Naive B cell (primary cell): Measurements from ENCODE around the gene ZNF821. TPM values are rescaled to one million over a fixed set of nuclear protein-coding genes. Genes with fewer than 3 reads are reported as not detected.

ENCODE experiments used
- ATAC-seq, 2 donors: fragments of 150-1000 bp; cut with Tn5 transposase; 2 replicates each; pipeline ENCODE4 v1.10.0; 2021; ENCODE audit warnings: low read depth in 2 of 2, mild to moderate bottlenecking in 2 of 2, moderate library complexity in 2 of 2
- DNase-seq: peaks from one replicate; pipeline ENCODE4 v3.0.0; 2022
- H3K27ac Mint-ChIP-seq, 6 donors: one replicate each; pipeline ENCODE4 v1.8.0; 2020 to 2022; ENCODE audit warnings: mild to moderate bottlenecking in 6 of 6, mixed read lengths in 6 of 6, moderate library complexity in 5 of 6, inconsistent platforms in 2 of 6
- H3K27me3 Mint-ChIP-seq, 3 donors: one replicate each; pipeline ENCODE4 v1.8.0; 2021 to 2022; ENCODE audit warnings: mixed read lengths in 3 of 3, mild to moderate bottlenecking in 1 of 3
- H3K36me3 Mint-ChIP-seq, 2 donors: one replicate each; pipeline ENCODE4 v1.8.0; 2020 to 2022; ENCODE audit warnings: mixed read lengths in 2 of 2, inconsistent platforms in 1 of 2, mild to moderate bottlenecking in 1 of 2
- H3K4me1 Mint-ChIP-seq, 3 donors: one replicate each; pipeline ENCODE4 v1.8.0; 2020 to 2022; ENCODE audit warnings: mixed read lengths in 3 of 3, inconsistent platforms in 1 of 3, mild to moderate bottlenecking in 1 of 3, moderate library complexity in 1 of 3
- H3K4me3 Mint-ChIP-seq, 8 donors: one replicate each; pipeline ENCODE4 v1.8.0; 2020 to 2022; ENCODE audit warnings: mild to moderate bottlenecking in 8 of 8, mixed read lengths in 8 of 8, moderate library complexity in 8 of 8, inconsistent platforms in 2 of 8
- H3K9me3 Mint-ChIP-seq, 7 donors: one replicate each; pipeline ENCODE4 v1.8.0; 2020 to 2022; ENCODE audit warnings: mixed read lengths in 7 of 7, mild to moderate bottlenecking in 5 of 7, inconsistent platforms in 2 of 7, moderate library complexity in 1 of 7
- polyA plus RNA-seq, 6 donors: library from polyadenylated mRNA; unstranded; fragments of 300-500 nt; fragmentation: Illumina TruSeq; gene quantifications; one replicate each; pipeline ENCODE4 v1.2.3, GENCODE V29; 2021; ENCODE audit warnings: low read depth in 6 of 6

Gene ZNF821
- polyA plus RNA-seq, 6 donors from 2014 or later: 19.0 to 34.4 (median 26.9) TPM

DNA sequence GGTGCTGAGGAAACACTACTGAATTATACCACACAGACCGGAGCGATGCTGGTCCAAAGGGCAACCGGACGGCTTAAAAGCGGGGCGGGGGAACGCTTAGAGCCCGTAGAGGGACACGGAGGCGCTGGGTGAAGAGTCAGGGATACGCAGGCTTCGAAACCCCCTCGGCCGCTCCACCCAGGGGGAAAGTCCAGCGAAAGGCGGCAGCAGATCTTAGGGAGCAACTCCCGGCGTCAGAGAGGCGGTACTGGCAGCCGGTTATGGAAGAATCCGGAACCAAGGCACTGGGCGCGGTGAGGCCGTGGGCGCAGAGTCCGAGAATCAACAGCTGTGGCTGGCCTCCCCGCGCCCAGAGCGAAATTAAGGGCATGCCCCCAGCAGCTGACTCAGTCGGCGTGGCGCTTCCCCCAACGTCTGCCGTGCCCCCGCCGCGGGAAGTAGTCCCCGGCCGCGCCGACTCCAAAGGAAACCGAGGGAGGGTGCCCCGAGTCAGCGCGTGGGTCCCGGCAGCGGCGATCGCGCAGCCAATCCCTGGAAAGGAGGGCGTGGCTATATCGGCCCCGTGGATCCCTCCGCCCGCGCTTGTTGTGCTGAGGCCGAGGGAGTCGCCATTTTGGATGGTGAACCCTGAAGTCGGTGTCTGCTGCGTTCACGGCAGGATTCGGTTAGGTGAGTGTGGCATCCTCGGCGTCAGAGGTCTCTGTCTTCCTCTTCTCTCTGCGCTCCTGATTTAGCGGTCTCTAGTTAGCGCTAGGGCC is 11.1 kb upstream of the ZNF821 start, which contains the start of gene IST1:
Gene IST1 (plus strand): TSS at position 611 of the 758 bp plus-strand sequence. CDS start 20,110 bp downstream, outside the sequence.
- no peaks in the 10 kb centered on the region for H3K9me3 Mint-ChIP-seq
- H3K27me3 Mint-ChIP-seq: no peaks in the 10 kb centered on the region
- H3K27ac Mint-ChIP-seq: peak within 1 kb of the TSS; percentile 97 to 99 (median 98)
- ATAC-seq: peak; percentile 83 to 86
- H3K36me3 Mint-ChIP-seq: no peaks in the 10 kb centered on the region
- DNase-seq: peak; percentile 98
- peak within 1 kb of the TSS; percentile 96 to 100 (median 98) for H3K4me3 Mint-ChIP-seq
- peaks cover 15 to 45% (median 30%) of the 10 kb centered on the region in 3 donors for H3K4me1 Mint-ChIP-seq

DNA sequence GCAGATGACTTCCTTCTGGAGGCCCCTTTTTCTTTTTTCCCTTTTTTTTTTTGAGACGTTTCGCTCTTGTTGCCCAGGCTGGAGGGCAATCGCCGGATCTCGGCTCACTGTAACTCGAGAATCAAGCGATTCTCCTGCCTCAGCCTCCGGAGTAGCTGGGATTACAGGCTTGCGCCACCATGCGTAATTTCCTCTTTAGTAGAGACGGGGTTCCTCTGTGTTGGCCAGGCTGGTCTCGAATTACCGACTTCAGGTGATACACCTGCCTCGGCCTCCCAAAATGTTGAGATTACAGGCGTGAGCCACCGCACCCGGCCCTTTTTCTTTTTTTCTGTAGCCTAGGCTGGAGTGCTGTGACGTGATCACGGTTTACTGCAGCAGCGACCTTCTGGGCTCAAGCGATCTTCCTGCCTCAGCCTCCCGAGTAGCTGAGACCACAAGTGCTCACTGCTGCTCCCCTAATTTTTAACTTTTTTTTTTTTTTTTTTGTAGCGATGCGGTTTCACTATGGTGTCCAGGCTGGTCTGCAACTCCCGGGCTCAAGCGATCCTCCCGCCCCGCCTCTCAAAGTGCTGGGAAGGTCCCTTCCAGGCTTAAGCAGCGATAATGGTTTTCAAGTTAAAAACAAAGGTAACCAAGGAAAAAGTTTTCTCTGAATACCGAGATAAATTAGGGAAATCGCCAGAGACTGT is 10.4 kb upstream of the ZNF821 start:
- H3K36me3 Mint-ChIP-seq: no peaks in the 10 kb centered on the region
- H3K4me3 Mint-ChIP-seq: peak overlapping the region; percentile 96 to 100 (median 98)
- DNase-seq (peak; percentile 22), ATAC-seq (peak; percentile 7 to 12)
- H3K27me3 Mint-ChIP-seq: no peaks in the 10 kb centered on the region
- no peaks in the 10 kb centered on the region for H3K9me3 Mint-ChIP-seq
- peaks cover 15 to 38% (median 23%) of the 10 kb centered on the region in 3 donors for H3K4me1 Mint-ChIP-seq
- H3K27ac Mint-ChIP-seq: peak overlapping the region; percentile 96 to 99 (median 98)

DNA sequence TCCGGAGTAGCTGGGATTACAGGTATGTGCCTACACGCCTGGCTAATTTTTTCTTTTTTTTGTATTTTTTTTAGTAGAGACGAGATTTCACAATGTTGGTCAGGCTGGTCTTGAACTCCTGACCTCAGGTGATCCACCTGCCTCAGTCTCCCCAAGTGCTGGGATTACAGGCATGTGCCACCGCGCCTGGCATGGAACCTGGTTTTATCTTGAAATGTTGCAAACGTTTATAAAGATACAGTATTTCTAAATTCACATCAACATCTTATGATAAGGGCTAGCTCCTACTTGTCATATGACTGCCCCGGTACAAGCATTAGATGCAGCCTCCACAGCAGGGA is 9.9 kb upstream of the ZNF821 start:
- DNase-seq (no peak), ATAC-seq (no peak)
- no peaks in the 10 kb centered on the region for H3K36me3 Mint-ChIP-seq
- H3K27ac Mint-ChIP-seq: peak overlapping the region in 5 of 6 donors; percentile 92 to 99 (median 98)
- H3K27me3 Mint-ChIP-seq: no peaks in the 10 kb centered on the region
- peak overlapping the region; percentile 96 to 100 (median 98) for H3K4me3 Mint-ChIP-seq
- H3K4me1 Mint-ChIP-seq: peaks cover 15 to 33% (median 21%) of the 10 kb centered on the region in 3 donors
- no peaks in the 10 kb centered on the region for H3K9me3 Mint-ChIP-seq

DNA sequence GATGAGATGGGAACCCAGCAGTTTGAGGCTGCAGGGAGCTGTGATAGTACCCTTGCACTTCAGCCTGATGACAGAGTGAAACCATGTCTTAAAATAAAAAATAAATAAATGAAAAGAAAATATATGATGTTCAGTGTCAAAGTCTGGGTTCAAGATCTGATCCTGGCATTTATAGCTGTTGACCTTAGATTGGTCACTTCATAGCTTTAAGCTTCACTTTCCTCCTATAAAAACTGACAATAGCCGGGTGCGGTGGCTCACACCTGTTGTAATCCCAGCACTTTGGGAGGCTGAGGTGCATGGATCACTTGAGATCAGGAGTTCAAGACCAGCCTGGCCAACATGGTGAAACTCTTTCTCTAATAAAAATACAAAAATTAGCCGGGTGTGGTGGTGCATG is 5.2 kb upstream of the ZNF821 start:
- no peak for DNase-seq
- H3K36me3 Mint-ChIP-seq: no peaks in the 10 kb centered on the region
- ATAC-seq: no peak
- H3K27me3 Mint-ChIP-seq: no peaks in the 10 kb centered on the region
- H3K4me3 Mint-ChIP-seq: no peak overlapping the region
- peaks cover 13 to 16% (median 14%) of the 10 kb centered on the region in 3 donors for H3K4me1 Mint-ChIP-seq
- no peaks in the 10 kb centered on the region for H3K9me3 Mint-ChIP-seq
- no peak overlapping the region for H3K27ac Mint-ChIP-seq

DNA sequence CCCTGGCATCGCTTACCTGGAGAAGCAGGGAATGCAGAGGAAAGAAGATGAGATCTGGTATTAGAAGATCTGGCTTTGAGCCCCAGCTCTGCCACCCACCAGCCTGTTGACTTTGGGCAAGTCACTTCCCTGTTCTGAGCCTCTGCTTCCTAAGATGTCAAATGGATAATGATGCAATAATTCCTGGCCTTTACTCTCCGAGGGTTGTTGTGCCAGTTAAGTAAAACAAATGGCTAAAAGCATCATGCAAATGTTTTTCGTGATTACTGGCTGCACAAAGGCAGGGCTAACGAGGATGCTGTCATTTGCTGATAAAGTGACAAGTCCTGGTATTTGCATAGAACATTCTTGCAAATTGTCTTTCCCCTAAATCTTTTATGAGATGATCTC is 1.3 kb upstream of the ZNF821 start:
- Mint-ChIP-seq H3K27ac (peak overlapping the region; percentile 39 to 98 (median 96)), H3K9me3 (no peaks in the 10 kb centered on the region), H3K4me3 (peak overlapping the region; percentile 92 to 99 (median 96)), H3K4me1 (peaks cover 31 to 41% (median 35%) of the 10 kb centered on the region in 3 donors), H3K36me3 (no peaks in the 10 kb centered on the region), H3K27me3 (no peaks in the 10 kb centered on the region)
- ATAC-seq (no peak), DNase-seq (no peak)

DNA sequence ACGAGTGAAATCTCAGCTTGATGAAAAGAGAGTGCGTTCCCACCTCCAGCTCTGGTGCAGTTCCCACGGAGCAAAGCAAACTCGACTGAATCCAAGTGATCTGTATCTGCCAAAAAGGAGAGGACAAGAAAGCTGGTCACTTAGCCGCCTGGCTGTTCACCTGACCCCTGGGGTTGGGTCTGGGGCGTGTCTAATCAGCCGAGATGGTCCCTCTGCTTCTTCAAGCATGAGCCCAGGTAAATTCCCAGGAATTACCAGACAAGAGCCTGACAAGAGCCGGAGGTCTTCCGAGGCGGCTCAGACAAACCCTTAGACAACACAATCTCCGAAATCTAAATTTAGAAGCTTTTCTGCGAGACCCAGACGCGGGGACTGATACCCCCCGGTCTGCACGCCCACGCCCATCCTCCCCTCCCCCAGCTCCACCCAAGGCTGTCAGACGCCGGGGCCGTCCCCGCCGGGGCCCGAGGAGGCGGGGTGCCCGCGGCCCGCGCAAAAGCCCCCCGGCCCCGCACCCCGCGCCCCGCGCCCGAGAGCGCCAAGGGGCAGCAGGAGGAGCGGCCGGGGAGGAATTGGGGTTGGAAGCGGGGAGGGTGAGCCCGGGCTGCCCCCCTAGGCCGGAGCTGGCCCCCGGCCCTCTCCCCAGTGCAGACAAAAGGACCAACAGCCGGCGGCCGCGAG is 674 bp downstream of the ZNF821 start:
- peak overlapping the region; percentile 90 to 97 (median 94) for H3K4me3 Mint-ChIP-seq
- ATAC-seq: peak; percentile 47 to 55
- H3K27ac Mint-ChIP-seq: peak overlapping the region; percentile 88 to 99 (median 98)
- H3K36me3 Mint-ChIP-seq: peaks cover 13 to 16% of the 10 kb centered on the region in 2 donors
- no peaks in the 10 kb centered on the region for H3K9me3 Mint-ChIP-seq
- H3K4me1 Mint-ChIP-seq: peaks cover 44 to 53% (median 50%) of the 10 kb centered on the region in 3 donors
- peak; percentile 78 for DNase-seq
- no peaks in the 10 kb centered on the region for H3K27me3 Mint-ChIP-seq

DNA sequence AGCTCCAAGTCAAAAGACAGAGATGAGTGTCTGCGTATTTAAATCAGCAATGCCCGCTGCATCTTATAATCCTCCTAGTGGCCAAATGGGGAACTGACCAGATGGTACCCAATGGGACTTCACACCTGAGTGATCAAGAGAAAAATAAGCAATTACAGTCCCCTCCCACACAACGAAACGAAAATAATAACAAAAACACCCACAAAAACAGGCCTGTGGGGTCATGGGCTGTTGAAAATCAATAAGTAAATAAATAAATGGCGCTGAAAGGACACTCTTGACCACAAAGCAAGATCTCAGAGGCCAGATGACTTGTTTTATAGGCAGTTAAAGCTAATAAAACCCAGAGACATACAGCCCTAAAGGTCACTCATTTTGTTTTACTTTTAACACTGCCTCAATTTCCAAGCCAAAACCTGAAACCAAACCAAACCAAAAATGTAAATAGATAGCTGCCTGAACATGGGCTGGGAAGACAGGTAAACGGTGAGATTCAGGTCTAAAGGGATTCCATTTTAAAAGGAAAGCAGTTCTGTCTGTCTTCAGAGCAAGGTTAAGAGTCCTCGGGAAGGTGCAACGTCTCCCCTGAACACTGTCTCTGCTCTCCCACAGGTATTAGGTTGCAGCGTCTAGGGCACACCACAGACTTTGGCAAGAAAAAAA is 1.3 kb downstream of the ZNF821 start:
- H3K4me3 Mint-ChIP-seq: peak overlapping the region; percentile 86 to 97 (median 94)
- peak overlapping the region; percentile 88 to 99 (median 98) for H3K27ac Mint-ChIP-seq
- peaks cover 13 to 16% of the 10 kb centered on the region in 2 donors for H3K36me3 Mint-ChIP-seq
- peak; percentile 42 to 51 for ATAC-seq
- no peaks in the 10 kb centered on the region for H3K9me3 Mint-ChIP-seq
- peaks cover 44 to 53% (median 50%) of the 10 kb centered on the region in 3 donors for H3K4me1 Mint-ChIP-seq
- DNase-seq: peak; percentile 79
- H3K27me3 Mint-ChIP-seq: no peaks in the 10 kb centered on the region

DNA sequence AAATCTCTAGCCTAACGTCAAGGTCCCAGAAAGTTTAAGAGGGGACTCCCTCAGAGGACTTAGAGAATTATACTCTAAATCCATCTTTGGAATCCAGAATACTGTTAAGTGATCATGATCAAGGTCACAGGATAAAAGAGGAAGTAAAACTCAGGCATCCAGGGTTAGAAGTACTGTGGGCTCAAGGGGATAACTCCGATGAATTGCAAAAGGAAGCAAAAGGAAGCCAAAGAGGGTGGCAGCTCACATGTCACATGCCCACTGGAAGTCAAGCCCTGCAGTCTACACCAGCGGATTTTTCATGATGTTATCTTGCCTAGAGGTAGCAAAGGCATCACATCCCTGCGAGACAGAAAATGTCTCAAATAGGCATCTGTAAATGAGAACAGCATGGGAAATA is 3.8 kb downstream of the ZNF821 start:
- ATAC-seq: no peak
- peaks cover 40 to 51% (median 48%) of the 10 kb centered on the region in 3 donors for H3K4me1 Mint-ChIP-seq

DNA sequence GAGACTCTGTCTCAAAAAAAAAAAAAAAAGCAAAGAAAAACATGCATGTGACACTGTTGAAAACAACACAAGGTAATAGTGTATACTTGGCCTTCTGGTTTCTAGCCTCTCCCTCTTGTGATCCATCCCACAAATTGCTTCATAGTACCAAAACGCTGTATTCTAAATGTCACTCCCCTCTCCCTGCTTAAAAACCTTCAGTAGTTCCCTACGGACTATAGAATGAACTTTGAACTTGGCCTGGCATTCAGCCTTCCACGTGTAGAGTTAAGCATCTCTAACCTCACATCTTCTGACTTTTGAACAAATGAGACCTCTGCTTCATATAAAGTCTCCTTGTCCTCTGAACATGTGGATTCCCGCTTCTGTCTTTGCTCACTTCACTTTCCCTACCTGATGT is 5.1 kb downstream of the ZNF821 start:
- Mint-ChIP-seq H3K9me3 (no peaks in the 10 kb centered on the region), H3K4me3 (no peak overlapping the region), H3K27me3 (no peaks in the 10 kb centered on the region), H3K4me1 (peaks cover 32 to 45% (median 41%) of the 10 kb centered on the region in 3 donors), H3K36me3 (peaks cover 17 to 22% of the 10 kb centered on the region in 2 donors), H3K27ac (peak overlapping the region in 3 of 6 donors; percentile 14 to 33 (median 30))
- no peak for DNase-seq
- no peak for ATAC-seq

More for the DNA sequence above, 3.8 kb downstream of the ZNF821 start:
- no peaks in the 10 kb centered on the region for H3K9me3 Mint-ChIP-seq
- H3K4me3 Mint-ChIP-seq: peak overlapping the region in 3 of 8 donors; percentile 50 to 90 (median 73)
- peaks cover 17 to 22% of the 10 kb centered on the region in 2 donors for H3K36me3 Mint-ChIP-seq
- H3K27me3 Mint-ChIP-seq: no peaks in the 10 kb centered on the region
- no peak for DNase-seq
- H3K27ac Mint-ChIP-seq: peak overlapping the region in 5 of 6 donors; percentile 3 to 93 (median 24)

DNA sequence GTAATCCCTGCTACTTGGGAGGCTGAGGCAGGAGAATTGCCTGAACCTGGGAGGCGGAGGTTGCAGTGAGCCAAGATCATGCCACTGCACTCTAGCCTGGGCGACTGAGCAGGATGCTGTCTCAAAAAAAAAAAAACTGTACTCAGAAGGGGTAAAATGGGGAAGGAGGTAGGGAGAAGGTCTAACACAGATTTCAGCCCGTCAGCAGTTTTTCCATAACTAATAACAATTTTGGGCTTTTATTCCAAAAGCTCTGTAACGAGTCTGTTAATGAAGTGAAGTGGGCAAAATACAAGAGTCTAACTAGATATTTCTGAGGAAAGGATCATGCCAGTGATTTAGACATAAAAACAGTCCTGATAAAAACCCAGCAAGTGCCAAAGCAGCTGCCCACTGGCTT is 10.8 kb downstream of the ZNF821 start:
- H3K9me3 Mint-ChIP-seq: no peaks in the 10 kb centered on the region
- DNase-seq: no peak
- peaks cover 0 to 13% (median 3%) of the 10 kb centered on the region in 3 donors for H3K4me1 Mint-ChIP-seq
- peaks cover 4 to 6% of the 10 kb centered on the region in 2 donors for H3K36me3 Mint-ChIP-seq
- H3K4me3 Mint-ChIP-seq: no peak overlapping the region
- H3K27me3 Mint-ChIP-seq: no peaks in the 10 kb centered on the region
- peak overlapping the region in 3 of 6 donors; percentile 57 to 89 (median 75) for H3K27ac Mint-ChIP-seq
- no peak for ATAC-seq

DNA sequence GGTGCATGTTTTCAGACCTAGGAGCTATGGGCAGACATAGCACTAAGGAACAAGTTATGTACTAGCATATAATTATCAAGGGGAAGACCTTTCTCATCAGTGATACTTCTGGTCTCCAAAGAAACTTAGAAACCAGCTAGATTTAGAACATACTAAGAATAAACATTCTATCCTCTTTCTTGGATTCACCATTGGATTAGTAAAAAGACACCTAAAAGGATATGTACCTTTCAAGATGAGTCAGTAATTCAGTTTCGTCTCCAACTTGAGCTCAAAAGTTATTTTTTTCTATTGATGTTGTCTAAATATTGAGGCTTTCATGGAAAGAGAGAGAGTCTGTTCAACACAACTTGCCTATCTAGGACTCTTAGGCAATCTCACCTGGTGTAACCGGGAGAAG is 13.2 kb downstream of the ZNF821 start:
- DNase-seq: no peak
- no peak for ATAC-seq
- no peak overlapping the region for H3K27ac Mint-ChIP-seq
- peaks cover 0 to 8% (median 3%) of the 10 kb centered on the region in 3 donors for H3K4me1 Mint-ChIP-seq
- H3K36me3 Mint-ChIP-seq: peaks cover 0 to 5% of the 10 kb centered on the region in 2 donors
- H3K9me3 Mint-ChIP-seq: no peaks in the 10 kb centered on the region
- no peaks in the 10 kb centered on the region for H3K27me3 Mint-ChIP-seq
- no peak overlapping the region for H3K4me3 Mint-ChIP-seq

DNA sequence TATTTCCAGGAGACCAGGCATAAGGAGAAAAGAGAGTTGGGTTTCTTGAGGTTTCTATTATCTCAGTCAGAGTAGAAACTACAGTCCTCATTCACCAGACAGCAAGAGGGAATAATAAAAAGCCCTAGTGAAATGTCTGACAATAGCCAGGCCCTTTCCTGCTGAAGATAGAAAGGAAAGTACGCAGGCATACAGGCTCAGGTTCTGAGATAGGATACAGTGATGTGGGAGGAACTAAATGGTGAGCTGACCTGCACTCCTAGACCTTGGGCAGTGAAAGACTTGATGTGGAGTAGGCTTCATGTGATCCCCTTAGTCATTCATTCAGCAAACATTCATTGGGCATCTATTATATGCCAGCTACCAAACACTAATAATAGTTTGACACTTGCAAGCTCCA is 14.9 kb downstream of the ZNF821 start:
- Mint-ChIP-seq H3K36me3 (peaks cover 0 to 5% of the 10 kb centered on the region in 2 donors), H3K27ac (no peak overlapping the region), H3K27me3 (no peaks in the 10 kb centered on the region), H3K4me3 (no peak overlapping the region), H3K4me1 (peaks cover 0 to 8% (median 3%) of the 10 kb centered on the region in 3 donors), H3K9me3 (no peaks in the 10 kb centered on the region)
- DNase-seq (no peak), ATAC-seq (no peak)

DNA sequence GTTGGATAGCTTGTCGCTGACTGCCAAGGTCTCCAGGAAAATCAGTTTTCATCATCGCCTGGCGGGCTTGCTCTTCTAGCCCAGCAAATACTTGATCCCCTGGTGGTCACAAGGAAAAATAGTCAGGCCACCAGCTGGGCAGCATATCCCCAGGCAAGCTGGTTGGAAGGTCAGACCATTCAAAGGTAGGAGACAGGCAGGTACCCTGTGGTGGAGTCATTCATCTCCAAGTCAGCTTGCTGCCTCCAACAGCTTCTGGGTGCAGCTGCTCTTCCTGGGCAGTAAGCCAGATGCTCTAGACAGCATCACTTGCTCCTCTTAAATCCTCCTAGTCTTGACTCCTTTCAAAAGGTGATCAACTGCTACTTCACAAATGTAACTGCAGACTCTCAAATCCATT is 16.0 kb downstream of the ZNF821 start:
- Mint-ChIP-seq H3K36me3 (peaks cover 0 to 5% of the 10 kb centered on the region in 2 donors), H3K9me3 (no peaks in the 10 kb centered on the region), H3K27ac (no peak overlapping the region), H3K4me1 (peaks cover 0 to 8% (median 3%) of the 10 kb centered on the region in 3 donors), H3K4me3 (no peak overlapping the region), H3K27me3 (no peaks in the 10 kb centered on the region)
- ATAC-seq (no peak), DNase-seq (no peak)
